A549 (cell line): Measurements from ENCODE around the gene PARP15. TPM values are rescaled to one million over a fixed set of nuclear protein-coding genes. Genes with fewer than 3 reads are reported as not detected.
"Not testable (repeated sequence)": the region's sequence is repeated elsewhere in the genome, so short reads cannot be mapped to it uniquely, and the experiment has no call there.

Experiments
- ATAC-seq, 2 experiments: fragments of 200-7000 bp in 1 of 2; fragments of >200 bp in 1 of 2; cut with Nextera tagmentation in 1 of 2; cut with Tn5 transposase in 1 of 2; 3 replicates each; pipeline versions ENCODE4 v1.8.0 to v1.9.1; 2018 to 2020; ENCODE audit warnings: mild to moderate bottlenecking in 1 of 2, moderate library complexity in 1 of 2
- CTCF ChIA-PET: fragments of 300-600 bp; sonication (Branson Sonifier 250); formaldehyde crosslinking; extraction: SDS; loops from one replicate; lab custom pipeline; 2021; ENCODE audit warnings: antibody characterized with exemption, inconsistent platforms; lab: Yijun Ruan, JAX
- POLR2A ChIA-PET: fragments of 350-600 bp; formaldehyde crosslinking; extraction: SDS; loops from one replicate; lab custom pipeline; 2021; ENCODE audit warnings: antibody characterized with exemption, inconsistent platforms; lab: Yijun Ruan, JAX
- DNase-seq, 2 experiments: peaks; one replicate each; pipeline versions ENCODE4 v3.0.0 to v3.0.0-alpha.2; 2011 to 2016; ENCODE audit warnings: low read depth in 1 of 2, low spot score in 1 of 2
- FAIRE-seq: peaks from 2 replicates; lab custom pipeline; 2011; peaks lifted over from hg19 to GRCh38; lab: Jason Lieb, UNC
- H3K27ac ChIP-seq, 2 experiments: fragments of >200 bp; sonication (Bioruptor Twin); formaldehyde crosslinking; 3 replicates each; pipeline ENCODE4 v1.5.1; 2016 to 2017
- H3K4me1 ChIP-seq: fragments of >200 bp; sonication (Bioruptor Twin); formaldehyde crosslinking; 3 replicates; pipeline ENCODE4 v1.6.1; 2016
- H3K4me2 ChIP-seq: fragments of >200 bp; sonication (Bioruptor Twin); formaldehyde crosslinking; 3 replicates; pipeline ENCODE4 v1.6.1; 2016
- H3K4me3 ChIP-seq: fragments of >200 bp; sonication (Bioruptor Twin); formaldehyde crosslinking; 3 replicates; pipeline ENCODE4 v1.5.1; 2016
- H3K9me3 ChIP-seq: fragments of >200 bp; sonication (Bioruptor Twin); formaldehyde crosslinking; 3 replicates; pipeline ENCODE4 v1.6.1; 2016
- CEBPB ChIP-seq, 2 experiments: fragments of >200 bp in 1 of 2; sonication (Bioruptor Twin) in 1 of 2; formaldehyde crosslinking in 1 of 2; IDR thresholded peaks; 2 replicates each; pipeline ENCODE4 v1.6.1; 2012 to 2016
- FOSL2 ChIP-seq, 2 experiments: fragments of 450-650 bp in 1 of 2; fragments of >200 bp in 1 of 2; sonication (Bioruptor Twin) in 1 of 2; formaldehyde crosslinking; IDR thresholded peaks; 2 replicates each; pipeline versions ENCODE4 v1.5.0 to v1.6.1; 2016 to 2020; ENCODE audit warnings: mild to moderate bottlenecking in 1 of 2, moderate library complexity in 1 of 2
- GATA3 ChIP-seq: IDR thresholded peaks from 2 replicates; pipeline ENCODE4 v1.6.1; 2012; ENCODE audit warnings: borderline replicate concordance
- HDAC2 ChIP-seq: fragments of 200-600 bp; sonication (generic); IDR thresholded peaks from 2 replicates; pipeline ENCODE4 v1.6.1; 2016
- JUN ChIP-seq, 2 experiments: fragments of >200 bp; sonication (Bioruptor Twin); formaldehyde crosslinking; IDR thresholded peaks; 2 replicates in 1 of 2; 3 replicates in 1 of 2; pipeline ENCODE4 v1.6.1; 2016 to 2017
- MAFK ChIP-seq: fragments of 450-650 bp; IDR thresholded peaks from 2 replicates; pipeline ENCODE4 v1.6.1; 2014; ENCODE audit not compliant: partially characterized antibody
- PHF8 ChIP-seq: fragments of 200-600 bp; sonication (generic); IDR thresholded peaks from 2 replicates; pipeline ENCODE4 v1.6.1; 2016; ENCODE audit warnings: low read depth, mild to moderate bottlenecking, antibody characterized with exemption, moderate library complexity, borderline replicate concordance
- RNF2 ChIP-seq: fragments of 200-600 bp; sonication (generic); IDR thresholded peaks from 2 replicates; pipeline ENCODE4 v1.6.1; 2016; ENCODE audit warnings: low read depth, mild to moderate bottlenecking, antibody characterized with exemption, moderate library complexity, borderline replicate concordance
- TFCP2L1 ChIP-seq: fragments of 250-450 bp; sonication (Bioruptor Pico); IDR thresholded peaks from 2 replicates; pipeline ENCODE4 v1.5.0; 2021; ENCODE audit warnings: mild to moderate bottlenecking
- ZFP36 ChIP-seq: fragments of 450-650 bp; IDR thresholded peaks from 2 replicates; pipeline ENCODE4 v1.6.1; 2014; ENCODE audit warnings: borderline replicate concordance; ENCODE audit not compliant: partially characterized antibody
- WGBS: methylation state at CpG from one replicate; pipeline ENCODE4 v1.1.6; 2017; ENCODE audit errors: missing lambda C conversion rate; 5-methylcytosine and 5-hydroxymethylcytosine counted together
- polyA plus RNA-seq, 4 experiments: library from polyadenylated mRNA; depleted of rRNA in 3 of 4; stranded (reverse); fragments of >200 nt; fragmentation: RNase III in 1 of 4; extraction: RNeasy Plus Mini Kit Qiagen cat#74134 plus additional on column Dnase treatment in 1 of 4; gene quantifications; 2 replicates in 3 of 4; 3 replicates in 1 of 4; pipeline ENCODE4 v1.2.3, GENCODE V29; 2011 to 2017
- TF ChIP-seq, protein P1 (sequence below): fragments of >200 bp; sonication (Bioruptor Twin); formaldehyde crosslinking; IDR thresholded peaks from 2 replicates; pipeline ENCODE4 v1.6.1; 2016
- TF ChIP-seq, protein P2 (sequence below): fragments of >200 bp; sonication (Bioruptor Twin); formaldehyde crosslinking; IDR thresholded peaks from 3 replicates; pipeline ENCODE4 v1.6.1; 2016

The PARP15 gene
- polyA plus RNA-seq, 2 of the 4 experiments (the other 2 are of a cell fraction) = 0.05 TPM; not detected in 1

GRCh38 chr3:122646146-122646988, 68.9 kb downstream of the PARP15 start:
- Histone ChIP-seq H3K4me1 (peaks cover 4% of the 10 kb centered on the region; the same call in 1 of the 3 replicates), H3K4me3 (no peak overlapping the region), H3K9me3 (0 out of 3 replicates have a peak, but pooled peaks cover 5% of the 10 kb centered on the region), H3K4me2 (no peak overlapping the region), H3K27ac (no peak overlapping the region)
- FAIRE-seq = no peak
- no peak for TF ChIP-seq TFCP2L1 (CRISPR knock-in tag)
- TF ChIP-seq JUN (IDR thresholded peaks at IDR 0.05) = no peak
- no peak for TF ChIP-seq HDAC2
- TF ChIP-seq RNF2 = no peak
- TF ChIP-seq PHF8 = no peak
- CTCF ChIA-PET = interaction anchor here (1.3 to 1.4 kb wide), 2 partner anchors 10 to 17 kb away, joined by 3 read pairs; no protein-coding TSS in a partner anchor
- no peak for ATAC-seq
- DNase-seq = no peak
- POLR2A ChIA-PET = no interaction called here
- WGBS = 56% methylated on average over 5 of the region's 5 CpGs

GRCh38 chr3:122651233-122651907, 73.9 kb downstream of the PARP15 start:
- H3K4me3 ChIP-seq; POLR2A ChIA-PET; H3K4me1 ChIP-seq; H3K9me3 ChIP-seq; FAIRE-seq; TF ChIP-seq FOSL2 (IDR thresholded peaks at IDR 0.05): not testable (repeated sequence)
- peak in 1 of 2 experiments; percentile 14 for DNase-seq
- TF ChIP-seq ZFP36 (peak; percentile 71), FOSL2 (CRISPR knock-in tag; IDR thresholded peaks at IDR 0.05) (peak; percentile 32; the same call in 1 of the 2 replicates), MAFK (peak; percentile 88), JUN (IDR thresholded peaks at IDR 0.05) (0 out of 5 replicates have a peak, but pooled peaks of 1 of the 2 experiments have one; percentile 28), CEBPB (IDR thresholded peaks at IDR 0.05) (peak; percentile 86 to 93), GATA3 (peak; percentile 59; the same call in 1 of the 2 replicates)
- TF ChIP-seq, protein P1, sequence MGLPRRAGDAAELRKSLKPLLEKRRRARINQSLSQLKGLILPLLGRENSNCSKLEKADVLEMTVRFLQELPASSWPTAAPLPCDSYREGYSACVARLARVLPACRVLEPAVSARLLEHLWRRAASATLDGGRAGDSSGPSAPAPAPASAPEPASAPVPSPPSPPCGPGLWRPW = peak; percentile 88
- TF ChIP-seq, protein P2, sequence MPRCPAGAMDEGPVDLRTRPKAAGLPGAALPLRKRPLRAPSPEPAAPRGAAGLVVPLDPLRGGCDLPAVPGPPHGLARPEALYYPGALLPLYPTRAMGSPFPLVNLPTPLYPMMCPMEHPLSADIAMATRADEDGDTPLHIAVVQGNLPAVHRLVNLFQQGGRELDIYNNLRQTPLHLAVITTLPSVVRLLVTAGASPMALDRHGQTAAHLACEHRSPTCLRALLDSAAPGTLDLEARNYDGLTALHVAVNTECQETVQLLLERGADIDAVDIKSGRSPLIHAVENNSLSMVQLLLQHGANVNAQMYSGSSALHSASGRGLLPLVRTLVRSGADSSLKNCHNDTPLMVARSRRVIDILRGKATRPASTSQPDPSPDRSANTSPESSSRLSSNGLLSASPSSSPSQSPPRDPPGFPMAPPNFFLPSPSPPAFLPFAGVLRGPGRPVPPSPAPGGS = peak; percentile 65; the same call in 1 of the 3 replicates
- peak in 1 of 2 experiments; percentile 79; a peak in 3 of 6 replicates for ATAC-seq
- CTCF ChIA-PET = interaction anchor here (0.8 to 1.1 kb wide), 2 partner anchors 28 to 348 kb away, joined by 3 to 4 read pairs; no protein-coding TSS in a partner anchor
- WGBS = 7% methylated on average over 6 of the region's 11 CpGs
- Histone ChIP-seq H3K4me2 (peak overlapping the region; percentile 56), H3K27ac (peak overlapping the region in 1 of 2 experiments; percentile 37; a peak in 1 of 6 replicates)

DNA sequence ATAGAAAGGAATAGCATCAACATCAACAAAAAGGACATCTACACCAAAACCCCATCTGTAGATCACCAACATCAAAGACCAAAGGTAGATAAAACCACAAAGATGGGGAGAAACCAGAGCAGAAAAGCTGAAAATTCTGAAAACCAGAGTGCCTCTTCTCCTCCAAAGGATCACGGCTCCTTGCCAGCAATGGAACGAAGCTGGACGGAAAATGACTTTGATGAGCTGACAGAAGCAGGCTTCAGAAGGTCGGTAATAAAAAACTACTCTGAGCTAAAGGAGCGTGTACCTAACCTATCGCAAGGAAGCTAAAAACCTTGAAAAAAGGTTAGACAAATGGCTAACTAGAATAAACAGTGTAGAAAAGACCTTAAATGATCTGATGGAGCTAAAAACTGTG, 74.5 kb downstream of the PARP15 start:
- DNase-seq, ATAC-seq, POLR2A ChIA-PET, FAIRE-seq, H3K4me3 ChIP-seq, H3K4me1 ChIP-seq, H3K9me3 ChIP-seq: not testable (repeated sequence)
- H3K27ac ChIP-seq = peak overlapping the region in 1 of 2 experiments; percentile 26; a peak in 1 of 6 replicates
- WGBS = 21% methylated on average over 6 of the region's 6 CpGs
- CTCF ChIA-PET = interaction anchor here (1.0 to 1.4 kb wide), 2 partner anchors 12 to 27 kb away, joined by 3 to 4 read pairs; no protein-coding TSS in a partner anchor
- peak overlapping the region; percentile 51; the same call in 2 of the 3 replicates for H3K4me2 ChIP-seq

DNA sequence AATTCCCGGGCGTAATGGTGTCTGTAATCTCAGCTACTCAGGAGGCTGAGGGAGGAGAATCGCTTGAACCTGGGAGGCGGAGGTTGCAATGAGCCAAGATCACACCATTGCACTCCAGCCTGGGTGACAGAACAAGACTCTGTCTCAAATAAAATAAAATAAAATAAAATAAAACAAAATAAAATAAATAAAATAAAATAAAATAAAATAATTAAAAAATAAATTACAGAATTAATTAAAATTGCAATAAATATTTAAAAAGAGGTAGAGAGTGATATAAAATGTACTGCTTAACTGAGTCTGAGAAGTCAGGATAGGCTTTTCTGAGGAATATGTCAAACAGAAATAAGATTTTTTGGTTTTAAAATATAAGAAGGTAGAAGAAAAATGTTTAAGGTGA, 80.9 kb downstream of the PARP15 start:
- H3K4me2 ChIP-seq, H3K9me3 ChIP-seq, DNase-seq, POLR2A ChIA-PET, H3K27ac ChIP-seq, ATAC-seq, FAIRE-seq, H3K4me3 ChIP-seq, H3K4me1 ChIP-seq: not testable (repeated sequence)
- CTCF ChIA-PET = interaction anchor here (1.5 kb wide), 1 partner anchor 21 kb away, joined by 6 read pairs; no protein-coding TSS in a partner anchor
- WGBS = 69% methylated on average over 4 of the region's 4 CpGs
